Measurements from ENCODE around the gene XXYLT1.
"Not testable (repeated sequence)": the region's sequence is repeated elsewhere in the genome, so short reads cannot be mapped to it uniquely, and the experiment has no call there.

The XXYLT1 gene

DNA sequence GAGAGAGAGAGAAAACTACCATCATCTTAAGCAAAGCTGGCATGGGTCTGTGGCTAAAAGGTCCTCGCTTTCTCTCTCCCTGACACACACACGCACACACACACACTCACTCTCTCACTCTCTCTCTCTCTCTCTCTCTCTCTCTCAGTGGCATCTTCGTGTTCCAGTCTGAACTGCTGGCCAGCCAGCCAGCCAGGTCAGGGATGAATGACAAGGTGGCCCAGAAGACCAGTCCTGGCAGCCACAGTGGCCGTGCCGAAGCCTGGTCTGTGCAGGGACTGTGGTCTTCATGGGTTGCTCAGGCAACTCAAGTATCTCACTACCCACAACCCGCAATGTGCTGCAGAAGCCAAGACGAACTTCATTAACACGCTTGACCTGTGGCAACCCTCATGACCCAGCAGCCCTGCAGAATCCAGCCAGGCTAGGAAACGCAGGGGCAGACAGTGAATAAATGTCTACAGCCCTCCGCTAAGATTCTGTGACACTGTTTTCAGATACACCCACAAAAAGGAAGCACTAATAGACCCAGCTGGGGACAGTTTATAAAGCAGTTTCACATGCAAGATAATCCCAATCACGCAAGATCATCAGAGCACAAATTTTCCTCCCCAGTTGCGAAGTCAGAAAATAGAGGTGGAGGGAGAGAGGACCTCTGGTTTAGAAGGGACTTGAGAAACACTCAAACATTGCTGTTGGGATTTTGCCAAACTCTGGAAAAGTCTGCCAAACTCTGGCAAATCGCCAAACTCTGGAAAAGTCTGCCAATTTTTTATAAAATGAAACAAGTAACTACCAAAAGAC, 66.4 kb downstream of the XXYLT1 start:
- peak in 2 of 3 experiments; percentile 35 to 52 for DNase-seq

GRCh38 chr3:195203606-195204005, 67.4 kb downstream of the XXYLT1 start:
- DNase-seq, result no peak

GRCh38 chr3:195201295-195201694, 69.7 kb downstream of the XXYLT1 start:
- no peak for DNase-seq

- no peak for DNase-seq
These were observed 70.7 kb downstream of the XXYLT1 start for GRCh38 chr3:195200010-195200822.

DNA sequence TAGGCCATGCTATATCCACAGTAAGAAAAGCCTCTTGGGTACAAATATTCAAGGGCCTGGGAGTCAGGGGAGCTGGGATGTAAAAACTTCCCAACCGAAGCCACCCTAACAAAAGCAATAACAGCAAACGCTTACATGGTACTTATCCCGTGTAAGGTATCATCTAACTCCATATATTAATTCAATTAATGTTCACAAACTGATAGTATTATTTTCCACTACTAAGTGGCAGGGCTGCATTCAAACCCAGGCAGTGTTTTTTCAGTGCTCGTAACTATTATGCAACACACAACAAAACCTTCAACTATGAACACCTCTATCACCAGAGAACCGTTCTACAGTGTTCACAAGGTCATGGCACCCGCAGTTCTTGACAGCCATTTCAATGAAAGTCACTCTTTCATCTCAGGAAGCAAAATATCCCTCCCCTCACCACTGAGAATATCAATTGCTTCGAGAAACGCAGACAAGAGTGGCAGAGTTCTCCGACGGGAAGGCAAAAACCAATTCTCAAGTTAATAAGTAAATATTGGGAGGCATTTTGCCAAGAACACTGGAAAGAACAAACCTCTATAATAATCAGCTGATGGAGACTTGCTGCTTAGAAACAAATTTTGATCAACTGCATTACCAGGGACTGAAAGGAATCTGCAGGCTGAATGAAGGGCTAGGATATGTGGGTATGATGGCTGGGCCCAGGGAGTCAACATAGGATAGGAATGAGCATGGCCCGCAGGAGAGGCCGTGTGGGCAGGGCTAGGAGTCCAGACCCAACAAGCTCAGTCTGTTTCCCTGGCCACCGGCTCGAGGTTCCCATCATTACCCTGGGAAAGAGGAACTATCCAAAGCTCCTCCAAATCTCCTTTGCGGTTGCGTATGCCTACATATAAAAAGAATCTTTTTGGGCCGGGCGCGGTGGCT, 72.3 kb downstream of the XXYLT1 start:
- no peak for DNase-seq

GRCh38 chr3:195197765-195198425, 73.1 kb downstream of the XXYLT1 start:
- DNase-seq, result no peak

- DNase-seq, result no peak
These were observed 74.7 kb downstream of the XXYLT1 start for GRCh38 chr3:195196266-195196665.

DNA sequence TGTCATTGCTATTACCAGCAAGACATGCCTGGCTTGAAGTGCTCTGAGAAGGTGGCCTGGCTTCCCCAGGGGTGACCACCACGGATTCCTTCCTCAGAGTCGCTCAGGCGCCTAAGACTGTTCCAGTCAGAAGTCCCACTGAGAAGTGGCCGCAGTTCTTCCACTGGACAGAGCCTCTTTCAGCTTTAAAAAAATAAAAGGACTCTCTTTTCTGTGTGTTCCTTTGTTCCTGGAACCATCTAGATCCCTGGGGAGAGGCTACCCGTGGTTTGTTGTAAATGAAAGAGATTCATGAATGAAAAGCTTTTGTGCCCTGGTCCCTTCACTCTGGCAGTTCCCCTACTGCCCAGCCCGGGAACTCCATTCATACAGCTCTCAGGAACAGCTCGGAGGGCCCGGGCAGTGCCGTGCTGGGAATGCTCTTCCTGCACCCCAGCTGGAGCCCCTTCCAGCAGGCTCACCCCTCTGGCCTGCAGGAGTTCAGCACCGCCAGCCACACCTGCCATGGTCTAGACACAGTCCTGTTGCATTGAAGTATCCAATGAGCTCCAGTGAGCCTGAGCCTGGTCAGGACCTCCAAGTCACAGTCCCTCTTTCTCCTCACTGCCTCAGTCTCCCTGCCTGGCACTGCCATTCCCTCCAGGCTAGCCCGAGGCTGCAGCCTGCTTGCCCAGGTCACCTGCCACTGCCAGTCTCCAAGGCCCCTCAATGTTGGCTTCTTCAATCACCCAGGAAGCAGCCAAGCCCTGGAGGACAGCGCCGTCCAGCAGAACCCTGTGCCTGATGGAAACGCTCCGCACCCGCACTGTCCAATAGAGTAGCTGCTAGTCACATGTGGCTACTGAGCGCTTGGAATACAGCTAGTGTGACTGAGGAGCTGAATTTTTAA, 75.4 kb downstream of the XXYLT1 start:
- DNase-seq, result peak; percentile 40 to 76 (median 75)

DNA sequence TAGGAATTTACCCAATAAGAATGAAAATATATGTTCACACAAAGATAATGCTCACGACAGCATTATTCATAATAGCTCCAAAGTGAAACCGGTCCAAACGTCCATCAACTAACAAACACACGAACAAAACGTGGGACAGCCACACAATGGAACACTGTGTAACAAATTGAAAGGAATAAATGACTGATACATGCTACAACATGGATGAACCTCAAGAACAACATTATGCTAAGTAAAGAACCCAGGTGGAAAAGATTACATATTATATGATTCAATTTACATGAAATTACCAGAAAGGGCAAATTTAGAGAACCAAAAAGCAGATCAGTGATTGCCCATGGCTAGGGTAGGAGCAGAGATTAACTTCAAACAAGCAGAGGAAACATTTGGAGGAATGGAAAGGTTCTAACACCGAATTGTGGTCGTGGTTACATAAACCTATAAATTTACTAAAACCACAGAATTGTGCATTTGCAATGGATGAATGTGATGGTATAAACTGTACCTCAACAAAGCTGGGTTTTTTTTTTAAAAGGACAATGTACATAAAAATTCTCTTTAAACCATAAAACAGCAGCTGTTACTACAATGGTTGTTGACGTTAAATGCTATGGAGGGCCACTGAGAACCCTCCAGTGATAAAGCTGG, 76.3 kb downstream of the XXYLT1 start:
- no peak for DNase-seq

- DNase-seq, result no peak
These were observed 79.4 kb downstream of the XXYLT1 start for GRCh38 chr3:195191580-195191979.

DNA sequence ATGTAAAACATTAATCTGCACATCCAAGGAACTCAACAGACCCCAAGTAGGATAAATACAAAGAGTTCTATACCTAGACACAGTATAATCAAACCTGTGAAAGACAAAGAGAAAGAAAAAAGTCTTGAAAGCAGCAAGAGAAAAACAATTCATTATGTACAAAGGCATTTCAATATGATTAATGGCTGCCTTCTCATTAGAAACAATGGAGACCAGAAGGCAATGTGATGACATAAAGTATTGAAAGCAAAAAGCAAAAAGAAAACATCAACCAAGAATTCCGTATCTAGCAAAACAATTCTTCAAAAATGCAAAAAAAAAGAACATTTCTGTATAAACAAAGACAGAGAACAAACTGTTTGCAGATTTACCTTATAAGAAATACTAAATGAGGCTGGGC, 81.1 kb downstream of the XXYLT1 start:
- no peak for DNase-seq

DNA sequence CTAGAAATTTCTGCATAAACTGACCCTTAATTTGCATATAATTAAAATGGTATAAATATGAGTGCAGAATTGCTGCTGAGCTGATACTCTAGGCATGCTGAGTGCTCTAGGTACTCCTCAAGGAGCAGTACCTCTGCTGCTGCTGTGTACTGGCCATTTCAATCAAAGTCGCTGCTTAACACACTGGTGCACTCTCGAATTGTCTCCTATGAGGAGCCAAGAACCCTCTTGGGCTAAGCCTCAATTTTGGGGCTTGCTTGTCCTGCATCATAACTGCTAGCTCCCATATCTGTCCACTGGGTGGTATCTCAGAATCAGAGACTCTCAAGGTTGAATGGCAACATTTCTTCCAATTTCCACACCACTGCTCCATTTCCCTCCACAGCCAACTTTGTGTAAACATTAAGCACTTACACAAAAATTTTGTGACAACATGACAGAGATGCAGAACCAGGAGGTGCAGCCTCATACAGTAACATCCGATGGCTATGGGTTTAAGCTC, 82.5 kb downstream of the XXYLT1 start:
- DNase-seq, result no peak

GRCh38 chr3:195187609-195188425, 83.1 kb downstream of the XXYLT1 start:
- peak in 1 of 3 experiments; percentile 12 for DNase-seq

DNA sequence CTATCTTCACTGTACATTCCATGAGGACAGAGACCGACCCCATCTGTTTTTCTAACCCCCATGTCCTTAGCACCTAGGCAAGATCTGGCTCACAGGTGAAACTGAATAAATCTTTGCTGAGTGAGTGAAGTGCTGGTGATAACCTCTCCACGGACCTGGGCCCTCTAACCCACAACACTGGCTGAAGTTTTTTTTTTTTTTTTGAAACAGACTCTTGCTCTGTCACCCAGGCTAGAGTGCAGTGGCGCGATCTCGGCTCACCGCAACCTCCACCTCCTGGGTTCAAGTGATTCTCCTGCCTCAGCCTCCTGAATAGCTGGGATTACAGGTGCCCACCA, 84.3 kb downstream of the XXYLT1 start:
- DNase-seq, result not testable (repeated sequence)

GRCh38 chr3:195186041-195186709, 84.8 kb downstream of the XXYLT1 start:
- DNase-seq, result no peak

- no peak for DNase-seq
These were observed 85.4 kb downstream of the XXYLT1 start for GRCh38 chr3:195185583-195185982.

DNA sequence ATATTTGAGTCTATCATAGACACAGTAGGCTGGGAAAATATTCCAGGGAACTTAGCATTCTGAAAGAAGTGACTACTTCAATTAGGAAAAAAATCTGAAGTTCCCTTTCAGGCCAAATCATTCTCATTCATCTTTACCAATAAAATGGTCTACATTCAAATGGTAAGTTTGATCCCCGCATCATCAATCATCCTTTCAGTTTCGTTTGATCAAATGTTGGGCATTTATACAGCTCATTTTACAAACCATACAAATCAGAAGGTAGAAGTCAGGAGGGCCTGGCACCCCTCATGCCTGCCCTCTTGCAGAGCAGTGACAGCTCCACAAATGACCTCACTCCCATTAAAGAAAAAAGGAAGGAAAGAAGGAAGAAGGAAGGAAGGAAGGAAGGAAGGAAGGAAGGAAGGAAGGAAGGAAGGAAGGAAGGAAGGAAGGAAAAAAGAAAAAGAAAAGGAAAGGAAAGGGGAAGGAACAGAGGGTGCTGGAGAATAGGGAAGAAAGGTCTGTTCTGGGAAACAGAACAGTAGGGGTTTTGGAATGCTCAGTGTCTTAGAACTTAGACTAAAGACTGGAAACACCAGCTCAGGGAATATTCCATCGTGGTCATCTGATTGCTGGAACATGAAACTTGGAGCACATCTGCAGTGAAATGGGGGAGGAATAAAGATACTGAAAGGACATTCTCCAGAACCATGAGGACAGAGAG, 86.1 kb downstream of the XXYLT1 start:
- DNase-seq, result no peak

DNA sequence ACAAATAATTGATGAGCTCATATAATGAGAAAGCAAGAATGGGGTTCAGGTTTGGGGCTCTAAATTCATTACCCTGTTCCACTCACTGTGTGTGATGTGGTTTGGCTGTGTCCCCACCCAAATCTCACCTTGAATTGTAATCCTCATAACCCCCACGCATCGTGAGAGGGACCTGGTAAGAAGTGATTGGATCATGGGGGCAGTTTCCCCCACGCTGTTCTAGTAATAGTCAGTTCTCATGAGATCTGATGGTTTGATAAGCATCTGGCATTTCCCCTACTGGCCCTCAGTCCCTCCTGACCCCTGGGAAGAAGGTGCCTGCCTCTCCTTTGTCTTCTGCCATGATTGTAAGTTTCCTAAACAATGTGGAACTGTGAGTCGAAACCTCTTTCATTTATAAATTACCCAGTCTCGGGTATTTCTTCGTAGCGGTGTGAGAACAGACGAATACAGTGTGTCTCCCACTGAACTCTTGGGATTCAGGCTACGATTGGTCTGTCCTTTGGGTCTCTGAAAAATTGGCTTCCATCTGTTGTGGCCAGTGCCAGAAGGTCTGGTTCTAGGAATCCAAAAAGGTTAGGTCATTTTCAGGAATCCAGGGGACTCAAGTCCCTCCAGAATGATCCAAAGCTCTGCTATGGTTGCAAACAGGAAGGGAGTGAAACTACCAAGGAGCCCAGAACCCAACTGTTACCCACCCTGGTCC, 87.7 kb downstream of the XXYLT1 start:
- DNase-seq, result no peak

Data from NCI-H1417 (cell line).